GM18951 (cell line): ENCODE data around the gene PTPRU.
"Not testable (repeated sequence)": the region's sequence is repeated elsewhere in the genome, so short reads cannot be mapped to it uniquely, and the experiment has no call there.

Experiments used
- POLR2A ChIP-seq: IDR thresholded peaks from 4 replicates; pipeline ENCODE4 v1.6.1; 2011; ENCODE audit warnings: mild to moderate bottlenecking; ENCODE audit not compliant: insufficient read length, insufficient read depth; ENCODE audit errors: extremely low read depth
- in situ Hi-C: fragments of 300-500 bp; cut with MboI; formaldehyde crosslinking; loops from one replicate; pipeline ENCODE4 v1.12.0; 2022; ENCODE audit warnings: low sequenced_read_pairs, mixed read lengths, inconsistent platforms; ENCODE audit not compliant: unreplicated experiment

Gene PTPRU

GRCh38 chr1:29284286-29284960 is 48.1 kb downstream of the PTPRU start:
- in situ Hi-C loops, result no loop called here

DNA sequence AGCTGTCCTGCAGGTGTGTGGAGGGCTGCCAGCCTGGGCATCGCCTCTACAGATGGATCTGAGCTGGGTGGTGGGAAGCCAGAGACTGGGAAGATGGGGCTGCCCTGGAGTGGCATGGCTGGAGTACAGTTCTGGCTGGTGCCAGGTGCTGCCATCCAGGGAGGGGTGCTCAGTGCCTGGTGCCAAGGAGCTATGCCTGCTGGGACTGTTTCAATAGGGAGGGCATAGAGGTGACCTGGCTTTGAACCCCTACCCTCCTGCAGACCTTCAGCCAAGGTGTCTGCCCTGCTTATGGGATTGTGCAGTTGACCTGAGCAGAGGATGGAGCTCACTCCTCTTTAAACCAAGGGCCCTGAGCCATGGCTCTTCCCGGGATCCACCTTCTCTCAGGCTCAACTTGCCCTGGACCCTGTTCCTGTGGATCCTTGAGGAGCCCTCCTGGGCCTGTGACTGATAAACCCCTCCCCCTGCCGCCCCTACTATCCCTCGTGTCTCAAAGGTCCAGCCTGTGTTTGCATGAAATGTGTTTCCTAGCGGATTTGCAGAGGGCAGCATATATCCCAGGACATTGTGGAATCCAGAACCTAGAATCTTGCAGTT is 48.7 kb downstream of the PTPRU start:
- TF ChIP-seq POLR2A, result no peak
- in situ Hi-C loops, result no loop called here

More at GRCh38 chr1:29284286-29284960, 48.1 kb downstream of the PTPRU start:
- TF ChIP-seq POLR2A, result no peak

DNA sequence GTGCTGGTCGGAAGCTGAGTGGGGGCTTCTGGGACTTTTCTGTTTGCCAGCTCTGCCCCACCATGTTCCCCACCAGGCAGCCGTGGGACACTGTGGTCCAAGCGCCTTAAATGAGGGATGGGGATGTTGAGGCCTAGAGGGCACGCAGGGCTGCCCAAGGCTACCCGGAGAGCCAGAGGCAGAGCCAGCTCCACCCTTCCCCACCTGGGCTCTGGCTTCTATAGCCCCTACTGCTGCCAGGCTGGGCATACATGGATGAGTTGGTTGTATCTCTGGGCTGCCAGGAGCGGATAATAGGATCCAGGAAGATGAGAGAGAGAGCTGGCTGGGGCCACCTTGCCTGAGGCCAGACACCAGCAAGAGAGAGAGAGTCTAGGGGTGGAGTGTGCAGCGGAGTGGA is 49.4 kb downstream of the PTPRU start:
- in situ Hi-C loops, result no loop called here
- TF ChIP-seq POLR2A, result no peak

DNA sequence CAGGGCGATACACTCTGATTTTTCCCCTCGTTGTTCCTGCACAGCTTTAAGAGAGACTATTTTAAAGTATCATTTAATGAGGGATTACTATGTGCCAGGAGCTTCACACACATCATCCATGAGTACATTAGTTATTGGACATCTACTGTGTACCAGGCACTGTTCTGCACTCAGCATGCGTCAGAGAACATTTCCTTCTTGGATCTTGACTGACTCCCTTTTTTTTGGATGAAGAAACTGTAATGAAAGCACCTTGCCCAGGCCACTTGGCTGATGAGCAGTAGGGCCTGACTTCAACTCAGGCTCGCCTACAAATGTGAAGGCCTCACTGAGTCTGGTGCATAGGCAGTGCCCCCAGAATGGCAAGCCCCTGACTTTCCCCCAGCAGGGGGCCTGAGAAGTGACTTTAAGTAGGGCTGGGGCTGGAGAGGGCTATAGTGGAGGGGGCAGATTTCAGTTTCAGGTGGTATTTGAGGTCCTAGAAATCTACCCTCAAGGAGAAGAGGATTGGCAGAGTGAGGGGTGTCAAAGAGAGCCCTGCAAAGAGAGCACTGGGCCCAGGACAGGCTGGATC is 50.0 kb downstream of the PTPRU start:
- in situ Hi-C loops, result no loop called here
- TF ChIP-seq POLR2A, result no peak

DNA sequence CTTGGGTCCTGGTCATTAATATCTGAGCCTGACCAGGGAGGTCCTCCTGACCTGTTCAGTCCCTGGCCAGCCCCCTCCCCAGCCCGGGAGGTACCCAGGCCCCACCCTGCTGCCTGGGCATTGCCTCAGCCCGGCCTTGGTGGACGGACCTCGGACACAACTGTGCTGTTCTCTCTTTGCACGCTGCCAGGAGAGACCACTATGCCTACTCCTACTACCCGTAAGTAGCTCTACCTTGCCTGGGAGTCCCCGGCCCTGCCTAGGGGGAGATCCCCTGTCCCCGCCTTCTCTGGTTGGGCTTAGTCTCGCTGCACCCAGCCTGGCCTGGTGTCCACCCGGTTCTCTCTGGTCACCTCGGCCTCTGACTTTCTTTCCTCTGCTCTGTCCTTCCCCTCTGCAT is 53.2 kb downstream of the PTPRU start:
- in situ Hi-C loops, result no loop called here
- no peak for TF ChIP-seq POLR2A

DNA sequence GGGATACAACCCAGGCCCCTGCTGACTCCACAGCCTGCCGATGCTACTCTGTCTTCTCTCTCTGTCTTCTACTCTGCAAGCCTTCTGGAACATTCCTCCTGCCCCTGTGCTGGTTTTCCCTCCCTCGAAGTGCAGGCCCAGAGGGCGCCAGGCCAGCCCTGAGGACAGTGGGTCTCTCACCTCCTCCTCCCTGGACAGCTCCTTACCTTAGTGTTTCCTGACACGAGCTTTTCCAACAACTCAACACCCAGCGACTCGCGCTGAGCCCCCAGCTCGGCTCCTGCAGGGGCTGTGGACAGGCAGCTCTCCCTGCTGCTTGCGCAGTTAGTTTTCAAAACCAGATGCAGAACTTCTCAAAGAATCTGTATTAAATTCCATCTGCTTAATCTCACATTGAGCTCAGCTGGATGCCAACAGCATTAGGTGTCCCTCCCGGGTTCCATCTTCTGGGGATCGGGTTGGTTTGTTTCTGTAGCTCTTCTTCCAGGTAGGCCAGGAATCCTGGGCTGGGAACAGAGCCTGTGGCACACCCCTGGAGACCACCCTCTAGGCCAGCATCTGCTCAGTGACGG is 54.2 kb downstream of the PTPRU start:
- TF ChIP-seq POLR2A, result no peak
- in situ Hi-C loops, result no loop called here

DNA sequence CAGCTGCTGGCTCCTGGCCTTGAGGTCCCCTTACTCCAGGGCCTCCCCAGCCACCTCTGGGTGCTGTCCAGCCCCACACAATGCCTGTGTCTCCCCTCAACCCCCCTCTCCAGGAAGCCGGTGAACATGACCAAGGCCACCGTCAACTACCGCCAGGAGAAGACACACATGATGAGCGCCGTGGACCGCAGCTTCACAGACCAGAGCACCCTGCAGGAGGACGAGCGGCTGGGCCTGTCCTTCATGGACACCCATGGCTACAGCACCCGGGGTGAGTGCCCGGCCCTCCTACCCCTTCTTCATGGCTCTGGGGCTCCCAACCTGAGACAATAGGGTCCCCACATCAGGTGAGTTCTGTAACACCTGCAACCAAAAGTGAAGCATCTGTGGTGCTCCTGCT is 55.4 kb downstream of the PTPRU start:
- TF ChIP-seq POLR2A, result no peak
- in situ Hi-C loops, result no loop called here

- no peak for TF ChIP-seq POLR2A
- in situ Hi-C loops, result no loop called here
Measured at GRCh38 chr1:29292344-29292743, 56.0 kb downstream of the PTPRU start.

GRCh38 chr1:29297450-29297849 is 61.1 kb downstream of the PTPRU start:
- in situ Hi-C loops, result no loop called here
- TF ChIP-seq POLR2A, result no peak

DNA sequence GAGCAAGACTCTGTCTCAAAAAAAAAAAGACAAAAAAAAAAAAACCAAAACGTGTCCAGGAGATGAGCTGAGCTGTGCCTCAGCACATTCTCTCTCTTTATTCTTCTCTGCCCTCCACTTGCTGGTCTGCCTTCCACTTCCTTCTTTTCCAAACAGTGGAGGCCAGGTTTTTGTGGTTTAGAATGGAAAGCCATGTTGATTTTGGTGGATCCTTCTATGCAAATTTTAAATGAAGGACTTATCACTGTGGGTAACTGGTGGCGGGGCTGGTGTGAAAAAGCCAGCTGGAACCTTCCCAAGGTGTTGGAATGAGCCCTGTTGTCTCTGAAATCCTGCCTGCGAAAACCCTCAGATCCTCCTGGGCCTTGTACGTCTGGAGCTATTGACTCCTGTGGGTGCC is 61.9 kb downstream of the PTPRU start:
- no peak for TF ChIP-seq POLR2A
- in situ Hi-C loops, result no loop called here

DNA sequence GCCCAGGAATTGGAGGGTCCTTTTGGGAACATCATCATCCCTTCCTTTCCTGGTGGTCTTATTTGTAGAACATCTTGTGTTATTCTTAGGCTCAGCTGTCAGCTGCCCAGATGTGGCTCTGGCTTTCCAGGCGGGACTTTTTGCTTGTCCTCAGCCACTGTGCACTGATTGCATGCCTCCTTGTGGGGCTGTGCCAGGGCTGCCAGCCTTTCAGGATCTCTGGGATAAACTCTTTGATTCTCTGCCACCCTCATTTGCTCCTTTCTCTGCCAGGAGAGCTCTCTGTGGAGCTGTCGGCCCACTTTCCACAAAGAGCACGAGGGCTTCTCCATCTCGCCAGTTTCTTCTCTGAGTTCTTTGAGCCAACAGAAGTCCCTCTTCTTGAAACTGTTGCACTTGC is 63.1 kb downstream of the PTPRU start:
- TF ChIP-seq POLR2A, result no peak
- in situ Hi-C loops, result no loop called here

GRCh38 chr1:29301732-29302131 is 65.4 kb downstream of the PTPRU start:
- in situ Hi-C loops, result not testable (repeated sequence)

GRCh38 chr1:29303201-29304024 is 67.1 kb downstream of the PTPRU start:
- in situ Hi-C loops, result no loop called here

More at GRCh38 chr1:29303201-29304024, 67.1 kb downstream of the PTPRU start:
- TF ChIP-seq POLR2A, result no peak
